Measurements from ENCODE around the gene CFAP54.
A peak's percentile ranks its signal among the peaks of the same experiment; 100 is the strongest.

Gene CFAP54

DNA sequence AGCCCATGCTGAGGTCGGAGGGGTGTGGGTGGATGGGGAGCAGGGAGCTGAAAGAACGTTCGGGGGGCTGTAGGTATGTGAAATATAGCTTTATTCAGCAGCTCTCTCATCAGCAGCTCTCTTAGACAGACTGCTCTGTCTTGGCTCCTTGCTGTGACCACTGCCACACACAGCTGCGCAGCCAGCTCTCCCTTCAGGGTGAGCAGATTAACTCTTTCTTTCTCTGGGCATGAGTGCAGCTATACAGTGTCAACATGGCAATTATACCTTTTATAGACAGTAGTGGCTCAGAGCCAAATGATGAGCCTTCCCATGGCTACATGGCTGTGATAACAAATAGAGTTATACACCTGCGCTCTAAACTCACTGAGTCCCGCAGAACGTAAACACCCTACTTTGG, 280.0 kb downstream of the CFAP54 start:
- no peak for DNase-seq

DNA sequence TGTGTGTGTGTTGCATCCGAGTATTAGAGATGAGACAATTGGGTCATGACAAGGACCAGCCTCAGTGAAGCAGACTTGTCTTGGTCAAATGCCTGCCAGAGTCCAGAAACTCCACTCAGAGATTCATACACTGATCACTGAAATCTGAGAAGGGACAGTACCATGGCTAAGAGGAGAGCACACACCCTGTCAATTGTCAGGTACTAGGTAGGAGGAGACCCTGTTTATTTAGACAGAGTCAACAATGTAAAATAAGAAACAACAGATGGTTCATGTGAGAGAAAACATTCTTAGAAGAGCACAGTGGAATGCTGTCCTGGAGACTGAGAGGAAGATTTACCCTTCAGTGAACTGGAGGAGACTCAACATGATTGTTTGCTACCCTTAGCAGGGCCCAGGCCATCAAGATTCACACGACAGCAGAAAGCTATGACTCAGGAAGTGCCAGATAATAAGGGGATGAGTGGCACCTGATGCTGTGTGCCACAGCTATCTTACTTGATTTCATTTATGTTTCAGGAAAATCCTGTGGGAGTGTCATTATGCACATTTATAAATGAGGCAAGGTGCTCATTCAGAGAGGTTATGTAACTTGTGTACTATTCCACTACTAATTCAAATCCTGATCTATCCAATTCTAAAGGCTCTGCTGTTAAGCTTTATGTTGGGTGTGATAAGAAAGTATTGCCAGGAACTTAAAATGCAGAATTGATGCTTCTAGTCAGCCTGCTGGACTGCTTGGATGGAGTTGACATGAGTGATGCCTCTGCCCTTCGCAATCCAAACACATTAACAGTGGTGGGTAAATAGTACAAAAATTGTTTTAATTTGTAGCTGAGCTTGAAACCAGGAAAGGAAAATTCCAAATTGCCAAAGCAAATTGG, 281.1 kb downstream of the CFAP54 start:
- DNase-seq: no peak

DNA sequence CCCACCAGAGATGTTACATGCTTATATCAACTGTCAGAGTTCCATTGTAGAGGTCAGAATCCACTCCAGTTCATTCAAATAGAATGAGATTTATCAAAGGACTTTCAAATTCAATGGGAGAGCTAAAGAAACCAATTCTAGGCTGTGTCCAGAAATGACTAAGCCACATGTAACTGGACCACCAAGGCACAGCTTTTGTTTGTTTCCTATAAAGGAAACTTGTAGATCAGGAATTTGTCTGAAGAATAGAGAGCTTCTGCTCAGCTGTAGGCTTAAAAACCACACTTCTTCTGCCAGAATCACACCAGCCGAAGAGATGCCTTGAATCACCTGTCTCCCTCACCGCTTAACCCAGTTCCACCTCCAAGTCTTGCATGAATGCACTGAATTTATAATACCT, 283.7 kb downstream of the CFAP54 start:
- DNase-seq: no peak

DNA sequence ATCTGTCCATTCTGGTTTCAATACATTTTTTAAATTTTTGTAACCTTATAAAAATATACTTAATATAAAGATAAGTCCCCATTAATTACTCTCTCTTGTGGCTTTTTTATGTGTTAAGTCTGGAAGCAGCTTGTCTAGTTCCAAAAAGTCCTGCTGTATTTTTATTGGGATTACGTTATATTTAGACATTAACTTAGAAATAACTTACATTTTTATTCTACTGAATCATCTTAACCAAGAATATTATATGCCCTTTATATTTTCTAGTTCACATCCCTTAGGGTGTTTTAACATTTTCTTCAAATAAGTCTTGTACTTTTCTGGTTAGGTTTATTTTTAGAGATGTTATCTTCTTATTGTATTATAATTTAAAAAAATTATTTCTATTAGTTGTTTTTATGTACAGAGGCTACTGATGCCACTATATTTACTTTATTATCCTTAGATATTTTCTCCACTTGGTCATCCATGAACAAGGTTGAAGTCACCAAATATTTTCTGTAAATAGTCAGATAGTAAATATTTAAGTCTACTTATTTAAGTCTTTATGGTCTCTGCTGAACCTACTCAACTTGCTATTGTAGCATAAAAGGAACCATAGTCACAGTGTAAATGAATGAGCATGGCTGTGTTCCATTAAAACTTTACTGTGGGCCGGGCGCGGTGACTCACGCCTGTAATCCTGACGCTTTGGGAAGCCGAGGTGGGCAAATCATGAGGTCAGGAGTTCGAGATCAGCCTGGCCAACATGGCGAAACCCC, 285.3 kb downstream of the CFAP54 start:
- peak; percentile 40 for DNase-seq

DNA sequence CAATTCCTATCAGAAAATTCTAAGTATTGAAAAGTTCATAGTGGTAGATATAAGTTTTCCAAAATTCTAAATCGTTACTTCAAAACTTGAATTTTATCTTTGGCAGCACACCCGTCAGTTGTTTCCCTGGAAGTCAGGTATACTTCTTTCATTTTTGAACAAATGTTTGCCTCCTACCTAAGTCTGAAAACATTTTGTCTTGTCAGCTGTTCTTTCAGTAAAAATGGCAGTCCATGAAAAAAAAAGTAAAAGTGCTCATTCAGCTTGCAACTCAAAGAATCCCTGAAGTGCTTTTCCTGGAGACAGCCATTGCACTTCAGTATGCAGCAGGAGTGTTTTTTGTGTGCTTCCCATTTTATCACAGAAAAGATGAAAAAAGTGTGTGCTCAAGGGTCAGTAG, 287.5 kb downstream of the CFAP54 start:
- no peak for DNase-seq

DNA sequence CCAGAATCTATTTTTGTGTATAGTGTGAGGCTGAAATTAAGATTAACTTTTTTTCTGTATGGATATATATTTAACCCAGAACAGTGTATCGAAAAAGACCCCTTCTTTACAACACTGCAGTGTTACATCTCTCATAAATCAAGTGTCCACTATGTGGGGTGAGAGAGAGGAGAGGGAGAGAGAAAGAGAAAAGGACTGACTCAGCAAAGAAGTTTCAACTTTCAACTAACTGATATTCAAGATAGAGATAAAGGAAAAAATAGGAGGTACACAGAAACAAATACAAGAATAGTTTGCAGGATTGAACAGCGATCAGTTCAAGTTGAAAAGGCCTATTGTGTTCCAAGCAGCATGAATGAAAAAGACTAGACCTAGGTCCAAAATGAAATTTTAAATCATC, 291.0 kb downstream of the CFAP54 start:
- no peak for DNase-seq

DNA sequence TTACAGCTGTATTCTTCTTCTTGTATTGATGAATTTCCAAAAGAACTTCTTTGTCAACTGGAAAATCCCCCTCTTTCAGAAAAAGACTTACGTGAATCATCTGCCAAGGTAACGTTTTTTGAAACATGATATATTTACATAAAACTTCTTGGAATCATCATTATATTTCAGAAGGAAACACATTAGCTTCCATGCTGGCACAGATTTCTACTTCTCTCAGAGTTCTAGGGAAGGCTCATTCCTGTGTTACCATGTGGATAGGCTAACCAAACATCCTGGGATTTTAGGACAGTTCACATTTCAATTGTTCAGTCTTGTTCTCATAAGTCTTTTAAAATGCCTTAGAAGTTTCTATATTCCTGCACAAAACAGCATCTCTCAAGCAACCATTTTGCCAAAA, 297.4 kb downstream of the CFAP54 start:
- DNase-seq: no peak

DNA sequence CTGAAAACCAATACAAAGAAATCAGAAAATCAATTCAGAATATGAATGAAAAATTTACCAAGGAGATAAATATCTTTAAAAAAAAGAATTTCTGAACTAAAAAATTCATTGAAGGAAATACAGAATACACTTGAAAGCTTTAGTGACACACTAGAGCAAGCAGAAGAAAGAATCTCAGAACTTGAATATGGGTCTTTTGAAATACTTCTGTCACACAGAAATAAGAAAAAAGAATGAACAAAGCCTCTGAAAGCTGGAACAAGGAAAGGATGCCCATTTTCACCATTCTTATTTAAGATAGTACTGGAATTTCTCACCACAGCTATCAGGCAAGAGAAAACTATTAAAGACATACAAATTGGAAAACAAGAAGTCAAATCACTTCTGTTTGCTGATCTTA, 314.6 kb downstream of the CFAP54 start:
- no peak for DNase-seq

DNA sequence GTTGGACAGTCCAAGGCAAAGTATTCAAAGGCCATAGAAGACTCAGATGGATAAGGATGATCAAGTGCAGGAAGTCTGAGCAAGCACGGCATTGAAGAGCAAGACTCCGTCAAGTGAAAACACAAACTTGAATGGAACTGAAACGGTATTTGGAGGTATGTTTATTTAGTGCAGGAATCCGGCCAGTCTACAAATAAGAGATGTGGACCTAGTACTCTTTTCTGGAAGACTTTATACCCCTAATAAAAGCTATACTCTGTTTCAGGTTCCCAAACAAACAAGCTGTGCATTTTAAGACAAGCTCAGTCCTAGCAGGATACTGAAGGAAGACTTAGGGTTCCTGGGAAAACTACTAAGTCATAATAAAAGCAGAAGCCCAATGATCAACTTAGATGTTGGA, 316.9 kb downstream of the CFAP54 start:
- DNase-seq: no peak

DNA sequence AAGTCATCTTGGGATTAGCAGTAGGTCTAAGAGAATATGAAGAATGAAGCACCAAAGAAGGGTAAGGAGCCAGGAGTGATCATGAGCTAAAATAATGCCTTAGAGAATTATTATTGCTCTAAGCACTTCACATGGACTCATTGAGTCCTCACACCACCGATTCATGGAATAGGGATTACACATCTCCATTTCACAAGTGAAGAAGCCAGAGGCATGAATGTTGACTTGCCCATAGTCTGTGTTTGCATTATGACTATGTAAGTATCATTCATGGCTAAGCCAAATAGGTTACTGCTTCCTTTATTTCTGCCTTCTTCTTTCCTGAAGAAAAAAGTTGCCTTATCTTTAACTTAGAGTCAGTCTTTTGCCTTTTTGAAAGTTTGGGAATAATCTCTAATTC, 318.4 kb downstream of the CFAP54 start:
- no peak for DNase-seq

DNA sequence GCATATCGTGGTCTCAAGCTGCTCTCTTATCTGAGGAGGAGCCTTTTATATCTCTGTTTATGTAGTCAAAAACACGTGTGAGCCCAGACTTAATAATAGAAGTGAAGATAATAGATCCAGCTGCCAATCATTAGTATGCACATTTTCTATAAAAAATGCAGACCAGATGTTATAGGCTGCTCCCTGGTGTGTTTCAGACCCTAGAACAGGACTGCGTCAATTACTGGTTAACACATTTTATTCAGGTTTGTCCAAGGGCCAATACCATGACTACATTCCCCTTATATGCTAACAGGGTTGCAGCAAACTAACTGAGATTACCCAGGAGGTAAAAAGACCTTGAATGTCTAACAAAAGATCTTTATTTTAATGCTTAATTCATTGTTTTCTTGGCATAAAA, 319.2 kb downstream of the CFAP54 start:
- no peak for DNase-seq

DNA sequence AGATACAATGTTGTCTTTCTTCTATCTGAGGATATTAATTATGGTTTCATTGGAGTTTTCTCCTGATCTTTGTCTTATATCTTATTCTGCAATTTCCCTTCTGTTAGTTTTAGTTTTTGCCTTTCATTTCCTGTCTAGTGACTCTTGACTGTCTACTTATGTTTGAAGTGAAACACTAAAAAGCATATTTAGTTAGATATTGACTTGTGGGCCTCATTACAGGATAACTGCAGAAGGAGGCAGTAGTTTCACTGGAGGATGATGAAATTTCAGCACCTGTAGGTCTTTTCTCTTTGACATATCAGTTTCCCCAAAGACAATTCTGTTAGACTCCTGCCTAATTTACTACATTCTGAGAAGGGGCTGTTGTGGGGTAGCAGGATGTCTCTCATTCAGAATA, 320.1 kb downstream of the CFAP54 start:
- no peak for DNase-seq

DNA sequence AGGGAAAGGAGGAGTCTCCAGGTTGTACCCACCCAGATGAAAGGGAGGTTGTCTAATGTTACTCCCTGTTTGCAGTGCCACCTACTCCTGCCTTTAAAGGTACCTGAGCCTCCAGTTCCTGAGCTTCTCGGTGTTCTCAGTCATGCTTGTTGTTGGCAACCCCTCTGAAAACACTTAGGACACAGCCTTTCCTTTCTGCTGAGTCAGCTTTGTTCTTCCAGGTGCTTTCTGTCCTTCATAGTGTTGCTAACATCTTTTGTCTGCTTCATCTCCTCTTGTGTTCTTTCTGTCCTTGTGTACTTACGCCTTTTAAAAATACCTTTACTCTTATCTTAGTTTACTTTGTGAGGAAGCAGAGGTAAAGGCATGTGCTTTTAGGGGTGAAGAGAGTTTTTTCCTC, 320.7 kb downstream of the CFAP54 start:
- no peak for DNase-seq

DNA sequence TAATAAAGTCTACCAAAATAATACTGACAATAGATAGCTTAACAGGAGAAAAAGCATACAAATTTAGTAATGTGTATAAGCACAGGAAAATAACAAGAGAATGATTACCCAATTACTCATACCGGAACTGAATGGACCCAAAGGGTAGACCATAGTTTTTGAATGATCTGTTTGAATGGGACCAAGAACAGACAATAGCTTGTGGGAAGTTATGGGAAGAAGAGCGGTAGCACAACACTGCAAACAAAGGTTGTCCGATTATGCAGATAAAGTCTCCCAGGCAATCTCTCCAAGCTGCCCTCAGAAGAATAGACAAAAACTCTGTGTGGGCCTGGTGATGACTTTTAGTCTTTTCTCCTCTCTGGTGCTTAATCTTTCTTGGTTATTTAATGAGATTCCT, 321.1 kb downstream of the CFAP54 start:
- no peak for DNase-seq

DNA sequence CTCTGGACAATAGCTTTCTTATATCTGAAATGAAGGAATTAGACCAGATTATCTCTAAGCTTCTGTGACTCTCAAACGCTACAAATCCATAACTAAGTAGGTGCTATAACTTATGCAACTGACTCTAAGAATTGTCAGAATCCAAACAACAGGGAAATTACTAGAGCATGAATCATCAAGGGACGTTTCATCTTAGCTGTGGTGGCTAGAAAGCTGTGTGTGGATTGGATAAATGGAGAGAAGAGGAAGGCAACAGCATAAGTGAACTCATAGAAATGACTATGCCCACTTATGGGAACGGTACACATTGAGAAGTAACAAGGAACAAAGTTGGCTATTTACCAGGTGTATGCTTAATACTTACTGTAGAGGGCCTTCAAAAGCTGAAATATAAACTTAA, 321.7 kb downstream of the CFAP54 start:
- peak; percentile 87 for DNase-seq

DNA sequence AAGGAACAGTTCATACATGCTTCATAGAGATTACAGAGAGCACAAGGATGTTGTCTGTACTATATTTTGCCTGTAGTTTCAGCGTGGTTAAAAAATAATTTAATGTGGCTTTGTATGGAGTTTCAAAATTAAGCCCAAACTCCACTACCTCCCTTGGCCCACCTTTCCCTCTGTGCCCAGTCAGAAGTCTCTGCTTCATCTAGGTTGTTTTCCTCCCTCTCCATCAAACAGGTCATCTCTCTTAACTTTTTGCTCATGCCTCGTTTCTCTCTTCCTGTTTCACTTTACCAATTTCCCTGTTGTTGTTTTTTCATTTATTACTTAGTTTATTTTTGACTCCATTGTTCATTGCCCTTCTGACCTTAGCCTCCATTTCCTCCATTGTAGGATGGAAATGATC, 322.8 kb downstream of the CFAP54 start:
- no peak for DNase-seq

DNA sequence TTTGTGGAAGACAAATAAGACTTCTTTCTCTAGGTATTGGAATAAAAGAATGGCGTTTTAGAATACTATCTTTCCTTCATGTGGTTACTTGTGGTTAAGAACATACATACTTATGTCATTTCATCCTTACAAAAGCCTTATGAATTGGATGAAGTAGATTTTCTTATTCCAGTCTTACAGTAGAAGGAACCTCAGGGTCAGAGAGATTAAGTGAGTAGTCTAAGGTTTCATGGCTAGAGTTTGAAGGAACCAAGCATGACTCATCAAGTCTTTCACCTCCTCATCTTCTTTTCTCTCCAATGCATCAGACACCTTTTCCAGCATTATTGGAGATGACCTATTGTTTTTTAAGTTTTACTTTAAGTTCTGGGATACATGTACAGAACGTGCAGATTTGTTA, 324.8 kb downstream of the CFAP54 start:
- DNase-seq: peak; percentile 22

DNA sequence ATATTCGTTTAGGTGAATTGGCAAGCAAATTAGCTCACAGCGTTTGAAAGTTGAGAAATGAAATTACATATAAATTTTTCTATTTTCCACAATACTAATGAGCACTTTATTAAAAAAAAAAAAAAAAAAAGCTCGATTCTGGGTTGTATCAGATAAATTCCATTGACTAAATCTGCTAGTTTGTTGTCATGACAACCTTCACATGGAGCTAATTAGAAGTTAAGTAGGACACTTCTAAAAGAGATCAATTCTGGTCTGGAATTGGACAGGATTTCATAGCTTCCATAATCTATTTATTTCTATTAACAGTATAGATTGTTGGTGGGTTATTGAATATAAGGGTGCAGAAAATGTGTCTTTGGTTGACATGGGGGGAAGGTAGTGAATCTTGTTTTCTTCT, 332.2 kb downstream of the CFAP54 start:
- no peak for DNase-seq

DNA sequence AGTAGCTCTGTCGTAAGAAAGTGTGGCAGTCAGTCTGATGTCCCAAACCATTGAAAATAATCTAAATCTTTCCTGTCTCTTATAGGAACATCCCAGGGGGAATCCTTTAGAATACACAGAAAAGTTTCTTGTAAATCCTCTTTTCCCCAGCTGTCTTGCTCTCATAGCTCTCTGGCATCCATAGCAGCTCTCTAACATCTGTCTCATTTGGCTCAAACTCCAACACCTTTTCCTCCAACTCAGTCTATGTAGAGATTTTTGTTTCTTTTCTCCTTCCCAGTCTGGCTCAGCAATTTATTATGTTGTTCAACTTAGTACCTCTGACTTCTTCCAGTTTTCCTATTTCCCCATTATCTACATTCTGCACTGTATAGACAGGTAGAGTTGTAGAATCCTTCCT, 333.3 kb downstream of the CFAP54 start:
- DNase-seq: no peak

DNA sequence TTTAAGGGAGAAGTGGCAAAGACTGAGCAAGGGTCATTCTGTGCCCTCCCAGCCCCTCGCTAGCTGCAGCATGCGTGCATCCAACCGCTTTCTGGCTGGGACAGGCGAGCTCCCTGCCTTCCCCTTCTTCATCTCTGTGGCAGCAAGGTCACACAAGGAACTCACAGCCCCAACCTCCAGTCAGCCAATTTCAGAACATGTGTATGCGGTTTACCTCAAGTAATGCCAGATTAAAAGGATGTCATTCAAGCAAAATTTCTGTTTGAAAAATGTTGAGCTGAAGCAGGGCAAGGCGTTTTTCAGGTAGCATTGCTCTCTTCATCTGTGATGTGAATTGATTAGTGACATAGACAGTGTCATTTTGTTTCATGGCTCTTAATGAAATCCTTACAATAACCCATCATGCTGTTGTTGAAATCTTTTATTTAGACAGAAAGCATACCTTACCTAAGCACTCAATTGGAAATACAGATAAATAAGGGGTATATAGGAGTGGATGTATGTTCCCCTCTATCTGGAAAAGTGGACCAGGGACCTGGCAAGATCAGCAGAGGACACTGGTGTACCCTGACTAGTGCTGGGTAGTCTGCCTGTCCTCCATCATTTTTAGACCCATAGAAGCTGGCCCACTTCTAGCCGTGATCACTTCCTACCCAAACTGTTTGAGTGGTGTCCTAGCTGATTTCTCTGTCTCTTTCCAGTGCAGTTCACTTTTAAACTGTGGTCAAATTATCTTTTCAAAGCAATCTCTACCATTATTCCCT, 334.9 kb downstream of the CFAP54 start:
- DNase-seq: no peak

DNA sequence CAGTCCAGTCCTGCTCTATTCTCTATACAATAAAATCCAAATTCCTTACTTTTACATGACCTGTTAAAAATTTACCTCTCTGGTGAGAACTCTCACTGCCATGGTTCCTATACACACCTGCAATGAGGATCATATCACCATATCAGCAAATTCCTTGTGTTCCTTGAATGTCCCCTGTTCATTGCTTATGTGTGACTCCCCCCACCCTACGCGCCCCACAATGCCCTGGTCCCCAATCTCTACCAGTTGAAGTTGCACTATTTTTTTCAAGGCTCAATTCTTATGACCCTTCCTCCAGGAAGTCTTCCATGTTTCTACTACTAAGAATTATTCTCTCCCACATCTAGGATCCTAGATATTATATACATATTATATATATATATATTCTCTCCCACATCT, 335.5 kb downstream of the CFAP54 start:
- DNase-seq: no peak

DNA sequence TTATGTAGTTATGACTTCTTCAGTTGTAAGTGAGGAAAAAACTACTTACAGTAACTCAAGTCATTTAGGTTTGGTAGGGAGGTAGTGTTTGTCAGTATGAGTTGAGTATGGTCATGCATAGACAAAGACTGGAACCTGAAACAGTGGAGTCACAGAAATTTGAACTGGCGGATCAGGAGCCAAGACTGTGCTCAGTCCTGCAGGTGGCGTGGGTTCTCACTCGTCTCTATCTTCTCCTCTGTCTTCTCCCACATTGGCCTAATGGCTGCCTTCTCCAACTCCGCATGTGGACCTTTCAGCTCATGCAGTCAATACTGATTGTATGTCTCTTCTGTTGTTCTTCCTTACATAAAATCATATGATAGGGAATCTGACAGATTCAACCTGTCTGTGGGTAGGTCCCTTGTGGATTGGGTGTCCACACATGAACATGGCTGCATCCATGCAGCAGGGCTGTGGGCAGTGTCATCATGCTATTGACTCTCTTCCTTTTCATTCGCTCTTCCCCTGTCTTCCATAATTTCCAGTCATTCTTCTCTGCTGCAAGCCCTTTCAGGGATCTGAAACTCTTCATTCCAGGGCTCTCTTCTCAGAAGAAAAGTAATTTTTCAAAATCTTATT, 338.9 kb downstream of the CFAP54 start:
- DNase-seq: no peak

DNA sequence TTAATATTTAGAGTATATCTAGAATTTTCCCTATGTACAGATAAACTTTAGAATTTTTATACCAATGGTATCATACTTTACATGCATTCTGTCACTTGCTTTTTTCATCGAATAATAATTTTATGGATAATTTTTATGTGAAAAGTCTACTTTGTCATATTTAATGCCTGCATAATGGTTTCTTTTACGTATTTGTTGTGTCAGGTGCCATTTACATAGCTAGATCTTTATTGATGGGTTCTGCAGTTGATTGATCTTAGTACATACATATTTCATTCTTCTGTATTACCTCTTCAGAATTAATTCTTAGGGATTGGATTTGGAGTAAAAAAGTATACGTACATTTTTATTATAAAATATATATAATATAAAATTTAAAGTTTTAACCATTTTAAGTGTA, 340.0 kb downstream of the CFAP54 start:
- DNase-seq: no peak
